Nasal cavity respiratory epithelium epithelial cell of viscerocranial mucosa (primary cell): ENCODE measurements around the gene MLLT3. TPM values are rescaled to one million over a fixed set of nuclear protein-coding genes. Genes with fewer than 3 reads are reported as not detected.

Experiments used
- total RNA-seq: library from RNA; depleted of rRNA; stranded (reverse); fragments of >200 nt; gene quantifications from 2 replicates; pipeline ENCODE4 v1.2.3, GENCODE V29; 2014

Gene MLLT3
- 20.5 and 27.7 TPM in 2 replicates for total RNA-seq

DNA sequence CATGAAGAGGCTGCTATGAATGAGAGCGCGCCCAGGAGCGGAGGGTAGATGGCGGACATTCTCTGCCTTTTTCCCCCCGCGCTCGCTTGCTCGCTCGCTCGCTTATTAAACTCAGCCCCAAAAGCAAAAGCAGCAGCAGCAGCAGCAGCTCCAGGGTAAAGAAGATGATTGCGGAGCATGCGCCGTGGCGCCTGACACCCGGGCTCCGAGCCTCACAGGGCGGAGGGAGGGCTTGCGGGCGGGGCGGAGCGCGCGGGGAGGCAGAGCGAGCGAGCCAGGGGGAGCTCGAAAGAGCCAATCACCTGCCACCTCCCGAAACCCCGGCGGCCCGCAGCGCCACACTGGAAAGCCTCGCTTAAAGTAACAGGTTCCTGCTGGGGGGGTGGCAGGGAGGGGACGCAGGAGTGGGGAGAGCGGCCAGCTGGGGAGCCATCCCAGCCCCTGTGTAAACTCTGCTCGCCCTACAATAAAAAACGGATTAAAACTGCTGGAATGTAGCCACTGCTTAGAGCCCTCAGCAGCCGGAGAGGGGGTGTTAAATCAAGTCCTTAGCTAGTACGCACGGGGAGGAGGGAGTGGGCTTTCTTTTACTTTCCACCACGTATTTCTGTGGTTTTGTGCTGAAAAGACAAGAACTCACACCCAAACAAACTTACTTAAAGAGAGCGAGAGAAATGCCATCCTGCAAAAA, at the start of gene MLLT3:
Gene MLLT3, minus strand, starts transcription at position 170 of the 691 bp plus-strand sequence.

Other genes with a start within 250 kb of the MLLT3 start
- gene FOCAD, start 61.8 kb upstream of the MLLT3 start, total RNA-seq, result 39.3 and 53.0 TPM in 2 replicates